ENCODE results near the gene EPB41. TPM values are rescaled to one million over a fixed set of nuclear protein-coding genes. Genes with fewer than 3 reads are reported as not detected.
A peak's percentile ranks its signal among the peaks of the same experiment; 100 is the strongest.

The EPB41 gene
- total and polyA plus RNA-seq, 2 experiments from 2014 or later: 13.2 to 60.8 TPM

DNA sequence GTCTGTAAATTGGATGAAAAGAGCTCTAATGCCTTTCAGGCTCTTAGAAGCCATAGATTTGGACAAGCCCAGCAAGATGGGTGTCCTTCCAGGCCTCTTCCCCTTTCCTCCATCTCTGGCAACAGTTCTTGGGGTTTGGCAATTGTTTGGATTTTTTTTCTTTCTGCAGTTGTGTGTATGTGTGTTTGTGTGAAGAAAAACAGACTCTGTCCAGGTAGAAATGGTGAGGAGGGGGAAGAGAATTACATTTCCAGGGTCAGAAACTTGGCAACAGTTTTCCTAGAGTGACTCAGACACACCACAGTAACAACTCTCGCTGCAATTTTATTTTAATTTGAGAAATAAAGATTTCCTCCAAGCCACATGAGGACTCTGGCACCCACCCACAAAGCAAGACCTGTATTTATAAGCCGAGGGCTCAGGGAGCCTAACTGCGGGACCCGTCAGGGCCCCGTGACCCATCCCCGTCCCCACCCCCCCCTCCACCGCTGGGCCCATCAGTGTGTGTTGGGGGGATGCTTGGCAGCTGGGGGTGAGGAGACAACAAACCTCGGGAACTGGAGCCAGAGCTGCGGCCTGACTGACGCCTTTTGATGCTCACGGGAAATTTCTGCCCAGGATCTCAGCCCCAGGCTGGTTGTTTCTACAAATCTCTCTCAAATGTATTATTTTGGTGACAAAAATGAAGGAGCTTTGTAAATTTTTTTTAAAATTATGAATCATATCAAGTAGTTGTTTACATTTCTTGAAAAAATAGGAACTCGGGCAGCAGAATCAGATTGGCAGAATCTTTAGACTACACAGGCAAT, 205.0 kb downstream of the EPB41 start:
- no peak overlapping the region for H3K4me2 ChIP-seq
- peaks cover 20% of the 10 kb centered on the region for H3K4me1 ChIP-seq (ENCODE audit: insufficient read depth)
- H3K9me2 ChIP-seq (replicated peaks; ENCODE audit: insufficient read depth): no peaks in the 10 kb centered on the region
- no peaks in the 10 kb centered on the region for H3K36me3 ChIP-seq (replicated peaks; ENCODE audit: insufficient read depth, low read depth)
- H3K9me3 ChIP-seq (ENCODE audit: low read depth): no peaks in the 10 kb centered on the region
- no peak for TF ChIP-seq EZH2 (IDR thresholded peaks at IDR 0.05; ENCODE audit: borderline replicate concordance)
- no peak for TF ChIP-seq EZH2phosphoT487 (IDR thresholded peaks at IDR 0.05; ENCODE audit: low read depth, severe bottlenecking, unreplicated experiment)
- peaks cover 14% of the 10 kb centered on the region for H3K79me2 ChIP-seq
- H4K20me1 ChIP-seq (ENCODE audit: insufficient read depth, poor library complexity, severe bottlenecking): peaks cover 4% of the 10 kb centered on the region
- H3K4me3 ChIP-seq: no peak overlapping the region
- no peak overlapping the region for H3K27ac ChIP-seq
- WGBS (ENCODE audit: low lambda C conversion rate, missing lambda C conversion rate): 84% methylated on average over 6 of the region's 12 CpGs
- DNase-seq (ENCODE audit: low spot score): no peak
- H3K27me3 ChIP-seq: peaks cover 13% of the 10 kb centered on the region
- H2AFZ ChIP-seq: no peak overlapping the region

DNA sequence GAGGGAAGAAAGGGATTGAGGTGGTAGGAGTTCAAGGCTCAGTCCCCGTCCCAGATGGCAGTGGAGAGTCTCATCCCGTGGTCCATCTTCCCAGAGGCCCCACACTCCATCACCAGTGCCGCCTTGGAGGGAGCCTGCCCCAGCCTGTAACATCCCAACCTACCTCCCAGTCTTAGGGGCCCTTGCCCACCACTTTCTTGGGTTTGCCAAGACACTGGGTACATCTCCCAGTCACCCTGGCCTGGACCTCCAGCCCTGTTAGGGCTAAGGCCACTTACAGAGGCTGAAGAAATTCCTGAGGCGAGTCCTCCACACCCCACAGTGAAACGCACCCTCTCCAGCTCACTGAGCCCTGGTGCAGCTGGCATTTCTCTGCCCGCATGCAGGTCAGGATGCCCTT, 206.0 kb downstream of the EPB41 start:
- DNase-seq (ENCODE audit: low spot score): no peak
- Histone ChIP-seq H4K20me1 (ENCODE audit: insufficient read depth, poor library complexity, severe bottlenecking) (peaks cover 4% of the 10 kb centered on the region), H3K9me2 (replicated peaks; ENCODE audit: insufficient read depth) (no peaks in the 10 kb centered on the region), H2AFZ (no peak overlapping the region), H3K27me3 (peaks cover 13% of the 10 kb centered on the region), H3K4me2 (no peak overlapping the region), H3K36me3 (replicated peaks; ENCODE audit: insufficient read depth, low read depth) (no peaks in the 10 kb centered on the region), H3K4me3 (no peak overlapping the region), H3K9me3 (ENCODE audit: low read depth) (no peaks in the 10 kb centered on the region), H3K4me1 (ENCODE audit: insufficient read depth) (peaks cover 20% of the 10 kb centered on the region), H3K27ac (no peak overlapping the region), H3K79me2 (peaks cover 14% of the 10 kb centered on the region)
- no peak for TF ChIP-seq EZH2 (IDR thresholded peaks at IDR 0.05; ENCODE audit: borderline replicate concordance)
- TF ChIP-seq EZH2phosphoT487 (IDR thresholded peaks at IDR 0.05; ENCODE audit: low read depth, severe bottlenecking, unreplicated experiment): no peak
- TF ChIP-seq, protein P1, sequence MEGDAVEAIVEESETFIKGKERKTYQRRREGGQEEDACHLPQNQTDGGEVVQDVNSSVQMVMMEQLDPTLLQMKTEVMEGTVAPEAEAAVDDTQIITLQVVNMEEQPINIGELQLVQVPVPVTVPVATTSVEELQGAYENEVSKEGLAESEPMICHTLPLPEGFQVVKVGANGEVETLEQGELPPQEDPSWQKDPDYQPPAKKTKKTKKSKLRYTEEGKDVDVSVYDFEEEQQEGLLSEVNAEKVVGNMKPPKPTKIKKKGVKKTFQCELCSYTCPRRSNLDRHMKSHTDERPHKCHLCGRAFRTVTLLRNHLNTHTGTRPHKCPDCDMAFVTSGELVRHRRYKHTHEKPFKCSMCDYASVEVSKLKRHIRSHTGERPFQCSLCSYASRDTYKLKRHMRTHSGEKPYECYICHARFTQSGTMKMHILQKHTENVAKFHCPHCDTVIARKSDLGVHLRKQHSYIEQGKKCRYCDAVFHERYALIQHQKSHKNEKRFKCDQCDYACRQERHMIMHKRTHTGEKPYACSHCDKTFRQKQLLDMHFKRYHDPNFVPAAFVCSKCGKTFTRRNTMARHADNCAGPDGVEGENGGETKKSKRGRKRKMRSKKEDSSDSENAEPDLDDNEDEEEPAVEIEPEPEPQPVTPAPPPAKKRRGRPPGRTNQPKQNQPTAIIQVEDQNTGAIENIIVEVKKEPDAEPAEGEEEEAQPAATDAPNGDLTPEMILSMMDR (IDR thresholded peaks at IDR 0.05; ENCODE audit: poor library complexity): no peak
- 96% methylated on average over 6 of the region's 6 CpGs for WGBS (ENCODE audit: low lambda C conversion rate, missing lambda C conversion rate)

DNA sequence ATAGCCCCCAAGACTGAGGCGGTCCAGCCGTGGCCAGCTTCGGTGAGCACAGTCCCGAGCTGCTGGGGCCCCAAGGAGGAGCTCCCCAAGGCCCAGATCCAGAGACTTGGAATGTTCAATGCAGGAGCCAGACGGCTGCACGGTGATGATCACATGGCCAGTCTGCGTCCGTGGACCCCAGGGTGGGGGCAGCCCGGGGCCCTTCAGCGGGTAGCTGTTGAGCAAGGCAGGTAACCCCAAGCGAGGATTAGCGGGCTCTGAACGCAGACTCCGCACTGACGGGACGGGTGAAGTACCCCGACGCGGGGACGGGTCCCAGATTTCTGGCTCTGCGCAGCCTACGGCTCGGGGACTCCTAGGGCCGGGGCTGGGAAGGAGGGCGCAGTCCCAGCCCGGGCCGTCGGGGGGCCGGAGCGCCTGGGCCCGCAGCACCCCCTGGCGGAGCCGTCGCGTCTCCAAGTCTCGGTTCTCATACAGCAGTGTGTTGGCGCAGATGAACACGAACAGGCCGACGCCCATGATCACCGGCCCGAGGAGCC, 206.6 kb downstream of the EPB41 start:
- 46% methylated on average over 36 of the region's 42 CpGs for WGBS (ENCODE audit: low lambda C conversion rate, missing lambda C conversion rate)
- H3K79me2 ChIP-seq: peaks cover 14% of the 10 kb centered on the region
- no peak overlapping the region for H2AFZ ChIP-seq
- no peaks in the 10 kb centered on the region for H3K9me3 ChIP-seq (ENCODE audit: low read depth)
- peaks cover 13% of the 10 kb centered on the region for H3K27me3 ChIP-seq
- no peak overlapping the region for H3K27ac ChIP-seq
- peaks cover 20% of the 10 kb centered on the region for H3K4me1 ChIP-seq (ENCODE audit: insufficient read depth)
- TF ChIP-seq EZH2phosphoT487 (IDR thresholded peaks at IDR 0.05; ENCODE audit: low read depth, severe bottlenecking, unreplicated experiment): no peak
- TF ChIP-seq, protein P1 (IDR thresholded peaks at IDR 0.05; ENCODE audit: poor library complexity): peak; percentile 60
- no peaks in the 10 kb centered on the region for H3K9me2 ChIP-seq (replicated peaks; ENCODE audit: insufficient read depth)
- peaks cover 4% of the 10 kb centered on the region for H4K20me1 ChIP-seq (ENCODE audit: insufficient read depth, poor library complexity, severe bottlenecking)
- peak; percentile 78 for DNase-seq (ENCODE audit: low spot score)
- peak overlapping the region; percentile 95 for H3K4me2 ChIP-seq
- peak overlapping the region; percentile 66 for H3K4me3 ChIP-seq
- H3K36me3 ChIP-seq (replicated peaks; ENCODE audit: insufficient read depth, low read depth): no peaks in the 10 kb centered on the region

DNA sequence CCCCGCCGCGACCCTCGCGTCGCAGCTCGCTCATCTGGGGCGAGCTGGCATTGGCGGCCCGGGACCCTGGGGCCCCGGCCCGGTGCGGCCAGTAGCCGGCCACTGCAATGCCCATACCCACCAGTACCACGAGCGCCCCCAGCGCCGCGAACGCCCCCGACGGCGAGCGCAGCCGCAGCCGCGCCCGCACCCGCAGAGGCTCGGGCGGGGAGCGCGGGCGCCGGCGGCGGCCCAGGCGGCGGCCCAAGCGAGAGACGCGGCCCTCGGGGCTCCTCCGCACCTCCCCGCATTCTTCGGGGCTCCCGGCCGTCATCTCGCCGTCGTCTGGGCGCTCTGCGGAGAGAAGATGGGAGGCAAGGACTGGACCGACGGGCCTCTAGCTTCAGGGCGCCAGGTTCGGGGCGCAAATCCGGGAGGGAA, 207.2 kb downstream of the EPB41 start:
- H3K79me2 ChIP-seq: peaks cover 14% of the 10 kb centered on the region
- H3K27ac ChIP-seq: peak overlapping the region; percentile 98
- no peaks in the 10 kb centered on the region for H3K9me3 ChIP-seq (ENCODE audit: low read depth)
- TF ChIP-seq, protein P1 (IDR thresholded peaks at IDR 0.05; ENCODE audit: poor library complexity): no peak
- TF ChIP-seq EZH2phosphoT487 (IDR thresholded peaks at IDR 0.05; ENCODE audit: low read depth, severe bottlenecking, unreplicated experiment): no peak
- no peak for TF ChIP-seq EZH2 (IDR thresholded peaks at IDR 0.05; ENCODE audit: borderline replicate concordance)
- H3K4me1 ChIP-seq (ENCODE audit: insufficient read depth): peaks cover 20% of the 10 kb centered on the region
- peak; percentile 56 for DNase-seq (ENCODE audit: low spot score)
- peak overlapping the region; percentile 95 for H3K4me2 ChIP-seq
- H3K36me3 ChIP-seq (replicated peaks; ENCODE audit: insufficient read depth, low read depth): no peaks in the 10 kb centered on the region
- H4K20me1 ChIP-seq (ENCODE audit: insufficient read depth, poor library complexity, severe bottlenecking): peaks cover 4% of the 10 kb centered on the region
- peak overlapping the region; percentile 66 for H3K4me3 ChIP-seq
- 4% methylated on average over 46 of the region's 59 CpGs for WGBS (ENCODE audit: low lambda C conversion rate, missing lambda C conversion rate)
- H2AFZ ChIP-seq: peak overlapping the region; percentile 60
- peaks cover 13% of the 10 kb centered on the region for H3K27me3 ChIP-seq
- H3K9me2 ChIP-seq (replicated peaks; ENCODE audit: insufficient read depth): no peaks in the 10 kb centered on the region

All from hepatocyte (in vitro differentiated cells).